Right lobe of liver (tissue), 4 donors: ENCODE data around the gene FAR1.
"Not testable (repeated sequence)": the region's sequence is repeated elsewhere in the genome, so short reads cannot be mapped to it uniquely, and the experiment has no call there.

ENCODE experiments used
- CTCF ChIP-seq, 4 donors: fragments of 200-600 bp in 3 of 4; fragments of 450-650 bp in 1 of 4; IDR thresholded peaks; one replicate each; pipeline versions ENCODE4 v1.5.1 to v1.8.0; 2016 to 2022; ENCODE audit warnings: antibody characterized with exemption in 4 of 4, mild to moderate bottlenecking in 2 of 4
- POLR2A ChIP-seq: fragments of 450-650 bp; IDR thresholded peaks from one replicate; pipeline ENCODE4 v1.6.1; 2017; ENCODE audit warnings: antibody characterized with exemption, mild to moderate bottlenecking
- donor health status: DM: no; HTN: no; CAD: no.
- donor health status: DM: no; HTN: no; CAD: no.
- donor health status: DM: no; HTN: yes; CAD: no.

GRCh38 chr11:13626818-13627217, 41.6 kb upstream of the FAR1 start:
- TF ChIP-seq CTCF (IDR thresholded peaks at IDR 0.05); POLR2A: not testable (repeated sequence)
